HG02852 (cell line): Measurements from ENCODE around the gene ERMP1.
"Not testable (repeated sequence)": the region's sequence is repeated elsewhere in the genome, so short reads cannot be mapped to it uniquely, and the experiment has no call there.

Experiments
- ATAC-seq: cut with Tn5 transposase; IDR thresholded peaks from one replicate; pipeline ENCODE4 v1.9.1; 2021; ENCODE audit warnings: mild to moderate bottlenecking, moderate library complexity; ENCODE audit not compliant: unreplicated experiment

ERMP1 gene

DNA sequence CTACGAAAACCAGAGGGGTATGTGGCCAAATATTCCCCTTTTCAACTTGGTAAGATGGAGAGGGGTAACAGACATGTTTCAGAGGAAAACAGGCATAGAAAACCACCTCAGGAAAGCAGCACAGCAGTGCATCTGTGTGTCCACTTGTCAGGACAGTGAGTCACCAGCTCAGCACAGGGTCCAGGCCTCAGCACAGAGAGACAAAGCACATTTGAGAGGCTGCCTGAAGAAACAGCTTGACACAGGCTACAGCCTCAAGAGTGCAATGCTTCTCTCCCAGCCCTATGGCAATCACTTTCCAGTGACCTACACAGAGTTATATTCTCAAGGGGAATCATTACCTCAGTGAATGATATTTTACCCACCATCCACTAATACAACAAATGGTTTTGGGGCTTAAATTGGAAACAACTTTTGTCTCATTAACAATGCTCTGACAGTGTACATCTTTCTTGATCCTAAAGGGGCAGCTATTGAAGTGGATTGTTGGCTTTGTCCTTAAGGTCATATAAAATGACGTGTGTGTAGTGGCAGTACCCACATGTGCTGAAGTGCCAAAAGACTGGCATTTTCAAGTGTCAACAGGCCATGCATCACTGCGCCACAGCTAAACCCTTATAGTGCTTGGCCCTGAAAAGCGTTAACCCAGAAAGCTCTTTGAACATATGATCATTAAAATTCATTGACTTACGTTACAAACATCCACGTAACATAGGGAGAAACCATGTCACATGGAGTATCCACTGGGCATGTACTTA, 46.4 kb downstream of the ERMP1 start:
- no peak for ATAC-seq

DNA sequence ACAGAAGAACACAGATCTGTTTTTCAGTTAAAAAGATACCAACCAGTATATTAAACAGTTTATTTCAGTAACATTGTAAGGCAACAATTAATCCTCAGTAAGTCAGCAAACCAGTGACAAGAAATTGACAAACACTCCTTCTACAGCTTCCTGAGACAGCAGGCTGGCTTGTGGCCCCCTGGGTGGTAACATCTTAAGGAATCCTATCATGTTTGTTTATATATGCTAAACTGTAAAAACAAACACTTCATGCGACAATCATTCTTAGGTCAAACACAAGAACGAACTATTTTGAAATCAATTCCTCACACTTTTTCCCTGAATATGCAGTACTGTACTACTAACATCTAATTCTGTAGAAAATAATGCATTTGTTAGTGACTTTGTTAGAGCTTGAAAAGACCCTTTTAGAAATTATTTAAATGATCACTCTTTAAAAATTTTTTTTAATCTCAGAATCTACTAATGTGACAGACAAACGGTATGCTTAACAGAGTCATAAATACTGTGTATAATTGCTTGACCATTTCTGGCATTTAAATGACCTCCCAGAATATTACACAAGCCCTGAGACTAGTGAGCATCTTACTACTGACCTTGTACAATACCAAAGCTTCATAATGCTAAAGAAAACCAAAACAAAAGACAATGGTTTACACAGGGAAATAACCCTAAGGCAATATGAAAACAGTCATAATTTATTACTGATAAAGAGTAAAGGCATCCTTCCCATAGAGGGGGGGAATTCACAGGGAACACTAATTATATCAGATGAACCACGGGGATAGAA, 48.2 kb downstream of the ERMP1 start:
- no peak for ATAC-seq

DNA sequence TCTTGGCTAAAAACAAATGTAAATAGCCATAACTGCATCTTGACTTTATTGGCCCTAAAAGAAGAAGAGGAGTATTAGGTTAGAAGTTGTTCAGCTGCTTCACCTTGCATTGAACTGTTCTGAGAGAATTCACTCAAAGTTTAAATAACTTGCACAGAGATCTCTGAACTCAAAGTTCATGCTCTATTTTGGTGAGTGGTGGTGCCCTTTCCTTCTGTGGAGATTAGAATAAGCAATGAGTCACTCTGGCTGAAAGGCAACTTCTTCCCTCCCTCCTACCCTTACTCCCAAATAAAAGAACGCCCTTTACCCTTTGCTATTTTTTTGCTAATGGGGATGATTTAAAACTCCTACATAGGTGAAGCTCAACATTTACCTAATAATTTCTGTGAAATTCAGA, 48.9 kb downstream of the ERMP1 start:
- no peak for ATAC-seq

DNA sequence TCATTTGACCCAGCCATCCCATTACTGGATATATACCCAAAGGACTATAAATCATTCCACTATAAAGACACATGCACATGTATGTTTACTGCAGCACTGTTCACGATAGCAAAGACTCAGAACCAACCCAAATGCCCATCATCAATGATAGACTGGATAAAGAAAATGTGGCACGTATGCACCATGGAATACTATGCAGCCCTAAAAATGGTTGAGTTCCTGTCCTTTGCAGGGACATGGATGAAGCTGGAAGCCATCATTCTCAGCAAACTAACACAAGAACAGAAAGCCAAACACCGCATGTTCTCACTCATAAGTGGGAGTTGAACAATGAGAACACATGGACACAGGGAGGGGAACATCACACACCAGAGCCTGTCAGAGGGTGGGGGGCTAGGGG, 49.5 kb downstream of the ERMP1 start:
- not testable (repeated sequence) for ATAC-seq

DNA sequence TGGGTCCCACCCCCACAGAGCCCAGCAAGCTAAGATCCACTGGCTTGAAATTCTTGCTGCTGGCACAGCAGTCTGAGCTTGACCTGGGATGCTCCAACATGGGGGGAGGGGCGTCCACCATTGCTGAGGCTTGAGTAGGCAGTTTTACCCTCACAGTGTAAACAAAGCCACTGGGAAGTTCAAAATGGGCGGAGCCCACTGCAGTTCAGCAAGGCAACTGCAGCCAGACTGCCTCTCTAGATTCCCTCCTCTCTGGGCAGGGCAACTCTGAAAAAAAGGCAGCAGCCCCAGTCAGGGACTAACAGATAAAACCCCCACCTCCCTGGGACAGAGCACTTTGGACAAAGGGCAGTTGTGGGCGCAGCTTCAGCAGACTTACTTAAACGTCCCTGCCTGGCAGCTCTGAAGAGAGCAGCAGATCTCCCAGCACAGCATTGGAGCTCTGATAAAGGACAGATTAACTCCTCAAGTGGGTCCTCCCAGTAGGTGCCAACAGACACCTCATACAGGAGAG, 53.2 kb downstream of the ERMP1 start:
- not testable (repeated sequence) for ATAC-seq

DNA sequence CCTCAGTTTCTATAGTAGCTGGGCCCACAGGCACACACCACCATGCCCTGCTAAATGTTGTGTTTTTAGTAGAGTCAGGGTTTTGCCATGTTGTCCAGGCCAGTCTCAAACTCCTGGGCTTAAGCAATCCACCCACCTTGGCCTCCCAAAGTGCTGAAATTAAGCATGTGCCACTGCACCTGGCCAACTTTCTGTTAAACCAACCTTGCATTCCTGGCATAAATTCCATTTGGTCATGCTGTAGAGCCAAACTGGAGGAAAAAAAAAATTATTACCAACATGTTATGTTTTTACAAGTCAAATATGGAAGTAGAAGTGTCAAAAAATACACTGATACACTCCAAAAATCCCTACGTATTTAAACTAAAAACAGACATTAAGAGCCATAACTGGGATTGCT, 54.1 kb downstream of the ERMP1 start:
- ATAC-seq = no peak

DNA sequence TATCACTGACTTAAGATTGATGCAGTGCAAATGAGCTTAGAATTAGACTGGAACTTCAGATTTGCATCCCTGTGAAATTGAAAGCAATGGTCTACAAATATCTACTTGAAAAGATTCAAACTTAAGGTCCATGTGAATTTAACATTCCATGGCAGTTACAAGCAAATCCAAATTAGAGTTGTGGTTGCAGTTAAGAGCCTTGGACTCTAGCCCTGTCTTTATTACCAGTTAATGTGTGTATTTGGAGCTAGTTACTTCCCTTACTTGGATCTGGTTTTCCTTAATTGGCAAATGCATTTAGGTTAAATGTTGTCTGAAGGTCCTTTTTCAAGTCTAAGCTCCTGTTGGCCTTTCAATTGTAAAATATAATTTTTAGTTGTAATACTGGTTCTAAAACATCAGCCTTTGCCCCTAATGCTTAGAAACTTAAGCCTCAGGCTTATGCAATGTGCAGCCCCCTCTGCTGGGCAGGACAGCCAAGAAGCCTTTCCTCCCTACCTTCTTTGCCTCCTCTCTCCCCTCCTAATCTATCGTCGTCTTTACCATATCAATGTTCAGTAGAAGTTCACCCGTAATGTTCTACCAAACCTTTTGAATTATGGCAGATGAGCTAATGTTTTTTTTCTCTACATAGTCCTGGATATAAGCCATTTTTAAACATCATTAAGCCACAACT, 59.5 kb downstream of the ERMP1 start:
- ATAC-seq = no peak

DNA sequence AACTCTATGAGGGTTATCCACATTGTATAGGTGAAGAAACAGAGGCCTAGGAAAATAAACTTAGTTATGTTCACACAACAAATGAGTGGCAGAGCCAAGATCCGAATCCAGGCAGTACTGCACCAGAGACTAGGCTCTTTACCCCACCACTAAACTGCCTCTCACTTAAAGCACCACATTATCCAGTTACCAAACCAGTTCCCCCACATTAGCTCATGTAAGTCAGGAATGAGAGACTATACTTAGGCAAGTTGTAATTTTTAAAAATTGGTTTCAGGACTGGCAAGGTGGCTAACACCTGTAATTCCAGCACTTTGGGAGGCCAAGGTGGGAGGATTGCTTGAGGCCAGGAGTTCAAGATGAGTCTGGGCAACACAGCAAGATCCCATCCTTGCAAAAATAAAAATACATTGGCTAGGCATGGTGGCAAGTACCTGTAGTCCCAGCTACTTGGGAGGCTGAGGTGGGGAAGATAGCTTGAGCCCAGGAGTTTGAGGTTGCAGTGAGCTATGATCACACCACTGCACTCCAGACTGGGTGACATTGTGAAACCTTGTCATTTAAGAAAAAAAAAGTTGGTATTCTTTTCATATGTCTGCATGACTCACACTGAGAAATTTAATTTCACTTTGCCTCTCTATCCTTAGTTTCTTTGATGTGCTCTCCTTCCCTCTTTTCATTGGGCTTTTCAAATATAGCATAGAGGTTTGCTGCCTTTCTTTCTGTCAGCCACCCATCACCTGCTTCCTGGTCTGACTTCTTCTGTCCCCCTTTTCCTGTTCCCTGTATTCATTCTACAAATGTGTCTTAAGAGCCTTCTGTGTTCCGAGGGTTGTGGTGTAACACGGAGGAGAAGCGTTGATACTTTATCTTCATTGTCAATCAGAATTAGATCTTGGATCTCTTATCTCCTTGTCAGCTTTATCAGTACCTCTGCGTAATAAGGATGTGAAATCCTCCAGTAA, 64.7 kb downstream of the ERMP1 start:
- no peak for ATAC-seq

DNA sequence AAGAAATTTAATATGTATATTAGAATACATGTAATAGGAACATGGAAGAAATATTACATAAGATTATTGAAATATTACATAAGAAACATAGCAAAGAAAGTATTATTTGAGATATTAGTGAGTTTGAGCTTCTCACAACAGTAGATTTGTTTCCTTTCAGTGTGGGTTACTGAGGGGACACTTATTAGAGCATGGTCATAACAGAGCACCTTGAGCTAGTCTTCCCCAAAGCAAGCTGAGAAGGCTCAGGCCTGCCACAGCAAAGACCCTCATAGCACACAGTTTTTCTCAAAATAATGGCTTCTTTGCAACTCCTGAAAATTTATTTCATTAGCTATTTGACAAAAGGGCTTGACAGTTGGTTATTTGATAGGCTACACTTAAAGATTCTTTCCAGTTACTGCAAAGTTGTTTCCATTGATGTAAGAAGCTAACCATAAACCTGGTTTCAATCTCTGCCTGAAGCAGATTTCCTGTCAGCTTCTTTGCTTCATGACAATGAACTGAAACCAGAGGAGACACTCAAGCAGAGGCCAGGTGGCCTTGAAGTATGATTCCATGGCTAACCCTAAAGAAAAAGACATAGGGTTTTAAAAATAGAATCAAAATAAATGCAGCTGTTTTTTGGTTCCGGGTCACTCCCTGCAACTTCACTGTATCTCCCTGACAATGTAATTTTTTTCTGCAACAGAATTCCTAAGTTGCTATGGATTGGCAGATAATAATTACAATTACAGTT, 68.6 kb downstream of the ERMP1 start:
- peak; percentile 88 for ATAC-seq

DNA sequence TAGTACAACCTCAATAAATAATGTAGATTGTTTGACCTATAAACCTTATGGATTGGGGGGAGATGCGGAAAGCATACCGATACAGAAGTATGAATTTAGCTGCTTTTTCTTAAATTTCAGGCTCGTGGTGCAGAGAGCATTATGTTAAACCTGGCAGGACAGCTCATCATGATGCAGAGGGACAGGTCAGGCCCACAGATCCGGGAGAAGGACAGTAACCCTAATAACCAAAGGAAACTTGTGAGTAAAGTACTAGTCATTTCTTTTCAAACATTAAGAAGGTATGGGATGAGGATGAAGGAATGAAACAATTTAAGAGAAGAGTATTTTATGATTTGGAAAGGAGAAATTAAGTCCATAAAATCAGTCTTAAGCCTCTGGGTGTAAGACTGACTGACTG, 70.5 kb downstream of the ERMP1 start:
- no peak for ATAC-seq

DNA sequence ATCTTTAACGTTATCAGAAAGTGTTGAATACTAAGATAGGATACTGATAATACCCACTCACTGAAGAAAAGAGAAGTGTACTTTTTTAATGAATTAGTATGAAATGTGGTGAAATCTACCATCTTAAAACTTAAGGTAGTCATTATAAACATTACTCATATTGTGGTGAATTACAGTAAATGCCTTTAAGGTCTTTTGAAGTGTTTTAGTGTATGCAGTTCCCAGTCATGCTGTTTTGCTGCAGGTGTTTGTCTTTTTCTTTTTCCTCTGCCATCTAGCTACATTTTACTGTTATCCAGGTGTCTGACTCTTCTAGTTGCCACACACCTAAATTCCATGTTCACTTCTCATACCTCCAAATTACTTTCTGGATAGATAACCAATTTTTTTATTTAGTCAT, 72.6 kb downstream of the ERMP1 start:
- ATAC-seq = no peak

DNA sequence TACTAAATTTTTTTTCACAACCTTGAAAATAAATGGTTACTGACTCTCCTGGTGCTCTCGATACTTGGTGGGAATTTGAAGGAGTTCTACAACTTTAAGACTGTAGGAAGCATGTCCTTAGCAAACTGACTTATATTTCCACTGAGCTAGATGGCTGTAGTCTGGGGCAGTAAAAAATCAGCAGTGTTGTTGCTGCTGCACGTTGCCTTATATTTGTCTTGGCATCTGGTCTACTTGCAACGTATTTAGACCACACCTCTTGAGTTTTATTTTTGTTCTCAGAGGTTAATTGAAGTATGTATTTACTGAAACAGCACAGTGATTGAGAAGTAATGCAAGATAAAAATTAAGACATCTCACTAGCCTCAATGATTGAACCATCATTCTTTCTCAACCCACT, 76.3 kb downstream of the ERMP1 start:
- no peak for ATAC-seq

DNA sequence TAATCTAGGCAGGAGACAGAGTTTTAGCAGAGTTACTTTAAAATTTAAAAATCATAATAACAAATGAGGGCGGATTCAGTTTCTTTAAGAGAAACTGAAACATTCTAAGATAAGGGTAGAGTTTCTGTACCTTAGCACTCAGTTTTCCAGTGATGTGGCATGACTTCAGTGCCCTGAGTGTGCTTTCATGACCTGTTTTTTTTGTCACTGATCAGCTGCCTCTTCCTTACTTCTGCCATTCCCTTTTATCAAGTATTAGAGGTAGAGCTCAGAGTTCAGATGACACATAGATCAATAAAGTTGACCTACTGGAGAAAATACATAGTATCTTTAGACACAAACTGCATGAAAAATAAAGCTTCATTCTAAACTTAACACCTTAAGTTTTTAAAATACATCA, 82.3 kb downstream of the ERMP1 start:
- no peak for ATAC-seq

DNA sequence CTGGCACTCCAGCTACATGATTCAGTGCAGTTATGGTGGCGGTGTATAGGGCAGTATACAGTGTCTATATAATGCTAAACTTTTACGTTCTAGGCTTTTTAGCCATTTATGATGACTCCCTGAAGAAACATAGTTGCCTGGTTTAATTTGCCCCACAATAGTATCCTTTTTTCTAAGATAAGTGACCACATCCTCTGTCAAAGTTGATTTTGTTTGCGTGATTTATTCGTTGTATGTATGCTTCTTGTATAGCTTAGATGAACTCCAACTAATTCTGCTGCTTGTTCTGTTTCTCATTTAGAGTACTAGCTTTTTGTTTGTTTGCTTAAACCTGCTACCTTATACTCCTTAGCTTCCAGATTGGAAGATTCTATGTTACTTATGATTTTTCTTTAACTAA, 83.6 kb downstream of the ERMP1 start:
- ATAC-seq = no peak

DNA sequence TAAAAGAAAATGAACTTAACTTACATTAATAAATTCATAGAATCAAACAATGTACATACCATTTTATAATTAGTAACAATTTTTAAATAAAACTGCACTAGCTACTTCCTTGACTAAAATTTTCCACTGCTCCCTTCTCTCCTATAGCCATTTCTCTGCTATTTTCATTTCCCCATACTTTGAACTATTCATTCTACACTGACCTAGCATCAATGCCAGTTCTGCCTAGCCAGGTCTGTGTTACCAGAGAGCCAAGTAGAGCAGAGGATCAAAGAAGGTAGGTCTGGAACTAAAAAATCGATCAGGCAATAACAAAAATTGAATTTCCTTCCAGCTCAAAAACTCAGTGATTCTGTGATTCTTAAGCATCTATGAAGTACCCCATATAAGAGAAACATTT, 84.5 kb downstream of the ERMP1 start:
- ATAC-seq = no peak

DNA sequence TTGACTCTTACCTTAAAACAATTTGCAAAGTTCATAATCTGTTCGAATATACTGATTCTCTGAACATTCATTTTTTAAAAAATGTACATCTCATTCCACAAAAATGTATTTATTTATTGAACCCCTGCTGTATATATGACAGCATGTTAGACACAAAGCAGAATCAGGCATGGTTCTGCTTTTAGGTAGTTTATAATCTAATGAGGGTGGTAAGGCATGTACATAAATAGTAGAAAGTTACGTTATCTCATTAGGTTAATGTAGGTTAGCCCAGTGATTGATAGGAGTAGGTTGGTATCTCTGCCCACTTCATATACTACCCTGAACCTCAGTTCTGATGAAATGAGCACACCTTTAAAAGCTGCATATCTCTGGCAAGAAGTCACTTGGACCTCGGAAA, 89.8 kb downstream of the ERMP1 start:
- no peak for ATAC-seq

DNA sequence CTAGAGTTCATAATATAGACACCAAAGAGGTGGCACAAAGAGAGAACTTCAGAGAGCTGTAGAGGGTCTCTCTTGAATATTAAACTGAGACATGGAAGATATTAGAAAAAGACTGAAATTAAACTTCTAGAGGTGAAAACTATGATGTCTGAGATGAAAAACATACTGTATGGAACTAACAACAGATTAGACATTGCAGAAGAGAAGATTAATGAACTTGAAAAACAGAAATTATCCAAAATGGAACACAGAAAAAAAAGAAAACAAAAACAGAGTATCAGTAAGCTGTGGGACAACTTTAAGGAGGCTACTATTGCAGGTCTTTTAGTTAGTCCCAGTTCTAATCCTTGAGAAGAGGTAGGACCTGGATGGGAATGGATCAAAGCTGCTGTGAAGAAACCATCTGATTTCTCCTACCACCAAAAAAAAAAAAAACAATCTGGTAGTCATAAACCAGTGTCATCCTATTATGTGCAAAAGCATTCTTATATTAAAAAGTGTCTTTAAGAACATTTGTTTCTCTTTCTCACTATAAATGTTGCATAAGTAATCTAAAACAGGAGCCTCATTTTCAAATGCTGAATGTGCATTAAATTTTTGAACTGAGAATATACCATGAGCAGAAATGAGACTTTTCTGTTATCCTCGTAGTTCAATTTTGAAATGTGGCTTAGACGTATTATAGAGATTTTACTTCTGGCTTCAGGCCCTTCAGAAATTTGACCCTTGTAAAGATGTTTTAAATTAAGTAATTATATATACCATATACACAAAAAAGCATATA, 96.2 kb downstream of the ERMP1 start:
- ATAC-seq = no peak

DNA sequence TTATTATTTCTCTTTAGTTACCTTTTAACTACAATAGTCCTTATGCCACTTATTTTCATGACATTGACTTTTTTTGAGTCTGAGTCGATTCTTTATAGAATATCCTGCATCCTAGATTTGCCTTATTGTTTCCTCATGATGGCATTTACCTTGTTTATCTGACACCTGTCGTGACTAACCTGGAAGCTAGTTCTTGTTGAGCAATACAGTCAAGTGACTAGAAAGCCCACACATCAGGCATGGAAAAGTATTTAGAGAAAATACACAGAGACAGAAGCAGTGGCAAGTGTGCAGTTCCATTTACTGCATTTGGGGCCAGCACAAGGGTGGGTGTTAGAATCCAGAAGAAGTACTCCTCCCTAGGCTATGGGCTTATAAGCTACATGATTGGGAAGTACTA, 97.8 kb downstream of the ERMP1 start:
- no peak for ATAC-seq
